HG03575 (cell line): ENCODE measurements around the gene POU2F3.
"Not testable (repeated sequence)": the region's sequence is repeated elsewhere in the genome, so short reads cannot be mapped to it uniquely, and the experiment has no call there.

Experiments
- ATAC-seq: cut with Tn5 transposase; IDR thresholded peaks from one replicate; pipeline ENCODE4 v1.9.1; 2021; ENCODE audit not compliant: unreplicated experiment, insufficient number of reproducible peaks, low FRiP score; ENCODE audit errors: extremely low read depth

Gene POU2F3

GRCh38 chr11:120270386-120270785 lies 30.4 kb downstream of the POU2F3 start:
- no peak for ATAC-seq

- no peak for ATAC-seq
These were observed 31.7 kb downstream of the POU2F3 start for GRCh38 chr11:120271672-120272071.

DNA sequence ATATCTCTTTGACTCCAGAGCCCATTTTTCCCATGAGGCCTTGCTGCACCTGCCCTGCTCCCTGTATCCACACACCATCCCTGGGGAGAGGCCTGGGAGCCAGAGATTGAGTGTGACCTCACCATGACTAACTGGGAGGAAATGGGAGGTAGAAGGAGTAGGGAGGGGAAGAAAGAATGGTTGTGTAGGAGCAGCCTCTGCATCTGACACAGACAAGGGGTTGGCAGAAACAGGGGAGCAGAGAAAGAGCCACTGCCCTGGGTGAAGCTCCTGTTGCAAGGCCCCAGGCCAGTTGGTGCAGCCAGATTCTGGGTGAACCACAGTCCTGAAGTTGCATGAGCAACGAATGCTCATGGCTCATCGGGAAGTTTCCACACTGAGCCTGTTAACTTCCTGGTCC lies 32.4 kb downstream of the POU2F3 start:
- ATAC-seq, result no peak

DNA sequence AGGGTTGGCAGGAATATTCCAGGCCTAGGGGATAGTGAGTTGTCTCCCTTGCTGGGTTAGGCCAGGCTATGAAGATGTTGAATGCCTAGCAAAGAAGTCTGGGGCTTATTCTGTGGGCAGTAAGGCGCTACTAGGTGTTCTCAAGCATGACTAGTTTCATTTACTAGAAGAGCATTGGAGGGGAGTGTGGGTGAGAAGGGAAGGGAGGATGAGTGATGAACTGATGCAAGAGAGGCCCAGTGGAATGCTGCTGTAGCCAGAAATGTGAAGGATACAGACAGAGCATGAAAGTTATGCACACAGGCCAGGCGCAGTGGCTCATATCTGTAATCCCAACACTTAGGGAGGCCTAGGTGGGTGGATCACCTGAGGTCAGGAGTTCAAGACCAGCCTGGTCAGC lies 33.5 kb downstream of the POU2F3 start:
- ATAC-seq, result no peak

DNA sequence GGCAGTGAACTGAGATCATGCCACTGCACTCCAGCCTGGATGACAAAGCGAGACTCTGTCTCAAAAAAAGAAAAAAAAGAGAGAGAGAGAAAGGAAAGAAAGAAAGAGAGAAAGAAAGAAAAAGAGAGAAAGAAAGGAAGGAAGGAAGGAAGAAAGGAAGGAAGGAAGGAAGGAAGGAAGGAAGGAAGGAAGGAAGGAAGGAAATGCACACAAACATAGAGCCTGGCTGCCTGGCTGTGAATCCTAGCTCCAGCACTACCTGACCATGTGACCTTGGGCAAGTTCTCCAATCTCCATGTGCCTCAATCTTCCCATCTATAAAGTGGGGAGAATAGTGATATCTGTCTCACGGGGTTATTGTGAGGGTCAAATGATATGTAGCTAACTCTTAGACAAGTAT lies 34.0 kb downstream of the POU2F3 start:
- not testable (repeated sequence) for ATAC-seq

GRCh38 chr11:120279502-120279901 lies 39.6 kb downstream of the POU2F3 start:
- ATAC-seq, result no peak

- no peak for ATAC-seq
These were observed 40.7 kb downstream of the POU2F3 start for GRCh38 chr11:120280600-120281051.

- ATAC-seq, result no peak
These were observed 41.3 kb downstream of the POU2F3 start for GRCh38 chr11:120281143-120281795.

GRCh38 chr11:120283124-120283523 lies 43.2 kb downstream of the POU2F3 start:
- no peak for ATAC-seq

DNA sequence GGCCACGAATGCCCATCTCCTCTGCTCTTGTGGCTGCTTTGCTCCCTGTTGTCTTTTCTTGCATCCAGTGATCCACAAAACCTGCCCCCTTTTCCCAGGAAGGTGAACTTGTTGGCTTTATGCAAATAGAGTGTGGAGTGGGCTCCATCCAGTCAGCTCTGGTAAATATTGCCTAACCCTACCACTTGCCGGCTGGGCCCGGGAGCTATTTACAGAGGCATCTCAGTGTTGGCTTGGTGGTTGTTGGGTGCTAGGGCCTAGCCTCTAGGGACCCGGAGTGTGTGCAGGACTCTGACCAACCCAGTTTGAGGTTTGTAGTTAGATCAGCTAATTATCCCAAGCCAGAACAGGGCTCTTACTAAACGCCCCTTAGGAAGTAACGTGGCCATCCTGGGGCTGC lies 44.3 kb downstream of the POU2F3 start:
- ATAC-seq, result no peak

DNA sequence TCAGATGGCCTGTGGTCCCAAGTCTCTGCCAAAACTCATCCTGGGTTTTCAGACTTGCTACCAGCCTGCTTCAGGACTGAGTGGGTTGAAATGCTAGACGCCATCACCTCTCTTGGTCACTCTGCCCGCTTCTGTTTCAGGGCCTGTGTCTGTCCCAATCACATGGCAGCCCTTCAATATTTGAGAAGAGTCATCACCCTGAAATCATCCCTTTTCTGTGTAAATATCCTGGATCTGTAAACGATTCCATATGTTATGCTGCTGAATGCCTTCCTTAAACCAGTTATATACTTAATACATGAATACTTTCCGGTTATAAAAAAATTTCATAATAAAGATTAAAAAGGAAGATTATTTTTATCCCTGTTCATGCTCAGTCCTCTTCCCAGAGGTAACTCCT lies 45.3 kb downstream of the POU2F3 start:
- no peak for ATAC-seq

DNA sequence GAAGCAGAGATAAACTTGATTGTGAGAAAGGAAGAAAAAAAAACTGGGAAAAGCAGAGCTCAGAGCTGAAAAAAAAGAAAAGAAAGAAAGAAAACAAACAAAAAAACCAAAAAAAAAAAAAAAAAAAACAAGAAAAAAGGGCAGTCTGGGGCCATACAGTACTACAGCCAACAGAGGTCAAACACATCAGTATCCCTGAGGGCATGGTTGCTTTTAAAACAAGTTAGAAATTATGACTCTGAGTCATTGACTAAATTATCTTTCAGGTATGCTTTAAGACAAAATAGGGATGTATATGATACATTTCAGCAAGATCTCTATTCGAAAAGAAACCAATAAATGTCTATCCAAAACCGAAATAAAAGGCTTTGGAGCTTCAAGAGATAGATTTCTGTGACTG lies 48.1 kb downstream of the POU2F3 start:
- no peak for ATAC-seq

DNA sequence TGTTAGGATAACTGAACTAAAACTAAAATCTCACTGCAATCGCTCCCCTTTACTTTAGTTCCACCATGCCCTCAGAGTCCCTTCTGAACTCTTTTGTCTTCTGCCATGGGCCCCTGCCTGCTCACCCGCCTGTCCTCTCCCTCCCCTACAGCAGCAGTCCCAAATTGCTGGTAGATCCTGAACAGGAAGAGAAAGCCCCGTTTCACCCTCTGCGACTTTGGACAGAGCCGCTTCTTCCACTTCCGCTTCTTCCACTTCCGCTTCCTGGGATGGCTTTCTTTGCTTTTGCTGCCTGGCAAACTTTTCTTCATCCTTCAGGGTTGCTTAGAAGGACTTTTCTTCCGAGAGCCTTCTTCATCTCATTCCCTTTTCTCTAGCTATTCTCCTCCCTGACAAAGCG lies 49.5 kb downstream of the POU2F3 start:
- no peak for ATAC-seq

- ATAC-seq, result no peak
These were observed 51.0 kb downstream of the POU2F3 start for GRCh38 chr11:120290956-120291355.

DNA sequence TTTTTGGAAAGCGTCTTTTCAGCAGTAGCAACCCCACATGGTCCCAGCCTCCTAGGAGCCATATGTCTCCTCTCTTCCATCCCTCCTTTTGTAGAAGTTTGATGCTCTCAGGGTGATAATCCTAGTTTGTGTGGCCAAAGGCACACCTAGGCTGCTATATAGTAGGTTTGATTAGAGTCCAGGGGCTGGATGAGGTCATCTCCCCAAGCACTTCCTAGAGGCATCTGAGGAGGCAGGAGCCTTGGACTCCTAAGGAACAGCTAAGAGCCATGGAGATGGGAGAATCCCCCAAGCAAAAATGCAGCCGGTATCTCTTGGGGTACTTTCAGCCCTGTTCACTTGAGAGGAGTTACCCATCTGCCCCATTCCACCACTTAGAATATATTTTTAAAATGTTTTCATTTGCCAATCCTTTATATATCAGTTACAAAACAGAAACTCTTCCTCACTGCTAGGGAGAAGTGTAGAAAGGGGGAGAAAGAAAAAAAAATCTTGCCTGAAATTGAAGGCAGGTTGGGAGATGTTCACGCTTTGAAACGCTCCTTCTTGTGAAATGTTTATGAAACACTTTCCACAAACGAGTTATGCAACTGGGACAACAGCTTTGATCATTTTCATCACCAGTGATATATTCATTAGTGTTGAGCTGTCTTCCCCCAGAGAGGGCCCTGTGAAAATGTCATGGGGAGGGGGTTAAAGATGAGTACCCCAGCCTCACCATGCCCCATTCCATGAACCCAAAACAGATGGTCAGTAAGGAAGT lies 53.3 kb downstream of the POU2F3 start:
- no peak for ATAC-seq

GRCh38 chr11:120294096-120294495 lies 54.2 kb downstream of the POU2F3 start:
- ATAC-seq, result no peak

DNA sequence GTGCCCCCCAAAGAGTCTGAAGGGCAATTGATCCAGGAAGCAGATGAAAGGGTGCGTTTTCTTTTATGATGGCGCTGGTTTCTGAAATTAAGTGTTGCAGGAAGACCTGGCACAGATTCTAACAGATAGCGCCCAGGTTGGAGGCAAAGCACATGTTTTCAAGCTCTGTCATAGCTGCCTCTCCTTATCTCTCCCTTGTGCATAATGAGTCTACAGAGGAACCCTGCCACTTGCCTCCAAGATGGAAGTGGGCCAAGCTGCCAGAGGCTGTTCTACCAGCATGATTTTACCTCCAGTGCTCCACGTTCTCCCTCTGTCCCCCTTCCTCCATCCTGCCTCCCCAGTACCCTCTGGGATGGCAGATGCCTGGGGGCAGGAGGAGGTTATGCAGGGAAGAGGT lies 55.2 kb downstream of the POU2F3 start:
- no peak for ATAC-seq

DNA sequence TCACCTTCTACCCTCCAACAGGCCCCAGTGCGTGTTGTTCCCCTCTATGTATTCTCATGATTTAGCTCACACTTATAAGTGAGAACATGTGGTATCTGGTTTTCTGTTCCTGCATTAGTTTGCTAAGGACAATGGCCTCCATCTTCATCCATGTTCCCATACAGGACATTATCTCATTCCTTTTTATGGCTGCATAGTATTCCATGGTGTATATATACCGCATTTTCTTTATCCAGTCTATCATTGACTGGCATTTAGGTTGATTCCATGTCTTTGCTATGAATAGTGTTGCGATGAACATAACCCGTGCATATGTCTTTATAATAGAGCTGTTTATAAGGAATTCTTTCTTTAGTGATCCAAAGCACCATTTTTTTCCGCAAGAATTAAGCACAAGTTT lies 56.6 kb downstream of the POU2F3 start:
- ATAC-seq, result no peak

DNA sequence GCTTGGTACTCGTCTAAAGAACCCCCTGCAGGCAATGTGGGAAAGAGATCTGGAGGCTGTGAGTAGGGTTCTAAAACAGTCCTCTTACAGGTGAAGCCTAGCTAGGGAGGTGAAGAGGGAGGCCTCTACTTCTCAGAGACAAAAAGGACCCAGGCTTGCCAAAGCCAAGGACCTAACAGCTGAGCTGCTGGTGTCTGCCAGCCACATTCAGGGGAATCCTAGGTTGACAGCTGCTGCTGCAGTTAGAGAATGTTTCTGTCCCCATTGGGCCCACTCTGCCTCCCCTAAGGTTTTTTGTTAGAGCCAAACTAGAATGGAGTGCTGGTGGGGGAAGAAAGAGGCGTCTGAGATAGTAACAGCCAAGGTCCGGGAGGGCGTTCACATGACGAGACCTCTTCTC lies 58.5 kb downstream of the POU2F3 start:
- no peak for ATAC-seq

DNA sequence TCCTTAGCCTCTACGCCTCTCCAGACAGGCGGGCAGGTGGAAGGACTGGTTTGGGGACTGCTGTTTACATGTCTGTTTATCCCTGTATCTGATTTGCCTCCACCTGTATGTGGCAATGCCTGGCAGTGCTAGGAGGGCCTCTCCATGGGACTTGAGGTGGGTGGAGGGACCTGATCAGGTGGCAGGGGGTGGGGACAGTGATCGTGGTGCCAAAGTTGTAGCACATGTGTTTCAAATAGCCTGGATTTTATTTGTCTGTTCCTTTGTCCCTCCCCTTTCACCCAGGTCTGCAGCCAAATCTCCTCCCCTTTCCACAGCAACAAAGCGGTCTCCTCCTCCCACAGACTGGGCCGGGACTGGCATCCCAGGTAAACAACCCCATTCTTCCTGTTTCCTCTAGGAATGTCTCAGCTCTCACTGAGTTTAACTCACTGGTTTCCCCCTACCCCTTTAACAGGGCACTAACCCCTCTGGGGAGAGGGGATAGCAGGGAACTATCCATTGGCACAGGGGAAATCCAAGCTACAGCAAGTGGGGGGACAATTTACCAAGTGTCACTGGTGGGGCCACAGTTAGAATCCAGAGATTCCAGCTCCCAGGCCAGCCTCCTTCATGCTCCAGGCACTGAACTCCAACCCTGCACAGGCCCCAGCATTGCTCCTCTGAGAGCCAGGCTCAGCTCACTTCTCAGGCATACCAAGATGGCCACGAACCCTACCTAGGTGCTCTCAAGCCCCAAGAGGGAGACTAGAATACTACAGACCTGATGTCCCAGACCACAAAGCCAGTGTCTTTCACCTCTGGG lies 62.3 kb downstream of the POU2F3 start:
- no peak for ATAC-seq
